HG02938 (cell line): Measurements from ENCODE around the gene ATP2B2.

Experiments
- ATAC-seq: cut with Tn5 transposase; IDR thresholded peaks from one replicate; pipeline ENCODE4 v1.9.1; 2021; ENCODE audit warnings: mild to moderate bottlenecking, moderate library complexity; ENCODE audit not compliant: unreplicated experiment

ATP2B2 gene

GRCh38 chr3:10350324-10350985, 154.9 kb downstream of the ATP2B2 start:
- no peak for ATAC-seq

GRCh38 chr3:10349801-10350200, 155.6 kb downstream of the ATP2B2 start:
- ATAC-seq = no peak

- ATAC-seq = no peak
These were observed 157.0 kb downstream of the ATP2B2 start for GRCh38 chr3:10348404-10348721.

- ATAC-seq = no peak
These were observed 157.6 kb downstream of the ATP2B2 start for GRCh38 chr3:10347648-10348403.

- ATAC-seq = no peak
These were observed 159.5 kb downstream of the ATP2B2 start for GRCh38 chr3:10345911-10346310.

- ATAC-seq = no peak
These were observed 160.3 kb downstream of the ATP2B2 start for GRCh38 chr3:10344944-10345575.

GRCh38 chr3:10344147-10344943, 161.0 kb downstream of the ATP2B2 start:
- no peak for ATAC-seq

- ATAC-seq = no peak
These were observed 161.9 kb downstream of the ATP2B2 start for GRCh38 chr3:10343526-10343925.

GRCh38 chr3:10342781-10343180, 162.6 kb downstream of the ATP2B2 start:
- ATAC-seq = no peak

GRCh38 chr3:10341901-10342398, 163.4 kb downstream of the ATP2B2 start:
- ATAC-seq = no peak

- ATAC-seq = no peak
These were observed 164.9 kb downstream of the ATP2B2 start for GRCh38 chr3:10340476-10340875.

- ATAC-seq = no peak
These were observed 165.3 kb downstream of the ATP2B2 start for GRCh38 chr3:10340046-10340445.

- no peak for ATAC-seq
These were observed 165.9 kb downstream of the ATP2B2 start for GRCh38 chr3:10339376-10339955.

- no peak for ATAC-seq
These were observed 166.6 kb downstream of the ATP2B2 start for GRCh38 chr3:10338591-10339353.

- ATAC-seq = no peak
These were observed 167.3 kb downstream of the ATP2B2 start for GRCh38 chr3:10338164-10338470.

GRCh38 chr3:10337323-10338163, 167.8 kb downstream of the ATP2B2 start:
- ATAC-seq = no peak

GRCh38 chr3:10336761-10337160, 168.6 kb downstream of the ATP2B2 start:
- ATAC-seq = no peak

- ATAC-seq = no peak
These were observed 169.3 kb downstream of the ATP2B2 start for GRCh38 chr3:10335871-10336622.
